Activated CD4-positive, alpha-beta T cell treated with anti-CD3 and anti-CD28 coated beads, Interleukin-2, amount 10 ng/mL, durations not matched to agents 24 days and 14 days (primary cell): ENCODE data around the gene NRDE2. TPM values are rescaled to one million over a fixed set of nuclear protein-coding genes. Genes with fewer than 3 reads are reported as not detected.
"Not testable (repeated sequence)": the region's sequence is repeated elsewhere in the genome, so short reads cannot be mapped to it uniquely, and the experiment has no call there.

Experiments used
- DNase-seq: peaks from one replicate; pipeline ENCODE4 v3.0.0; 2022
- H3K27ac Mint-ChIP-seq: one replicate; pipeline ENCODE4 v1.8.0; 2022; ENCODE audit warnings: mild to moderate bottlenecking, mixed read lengths
- H3K27me3 Mint-ChIP-seq: one replicate; pipeline ENCODE4 v1.8.0; 2022; ENCODE audit warnings: mixed read lengths
- H3K36me3 Mint-ChIP-seq: one replicate; pipeline ENCODE4 v1.8.0; 2022; ENCODE audit warnings: low read depth, mild to moderate bottlenecking, mixed read lengths
- H3K4me1 Mint-ChIP-seq: one replicate; pipeline ENCODE4 v1.8.0; 2021; ENCODE audit warnings: mixed read lengths
- H3K4me3 Mint-ChIP-seq: one replicate; pipeline ENCODE4 v1.8.0; 2022; ENCODE audit warnings: mild to moderate bottlenecking, moderate library complexity, mixed read lengths
- H3K9me3 Mint-ChIP-seq: one replicate; pipeline ENCODE4 v1.8.0; 2021; ENCODE audit warnings: mixed read lengths
- intact Hi-C: fragments of 100-400 bp; cut with micrococcal nuclease; formaldehyde crosslinking; loops from one replicate; pipeline ENCODE4 v1.15.1; 2023
- total RNA-seq: library from RNA; stranded (reverse); gene quantifications from 2 replicates; pipeline ENCODE4 v1.2.3, GENCODE V29; 2022

Gene NRDE2
- total RNA-seq, 1 donor from 2014 or later, result 22.8 TPM

DNA sequence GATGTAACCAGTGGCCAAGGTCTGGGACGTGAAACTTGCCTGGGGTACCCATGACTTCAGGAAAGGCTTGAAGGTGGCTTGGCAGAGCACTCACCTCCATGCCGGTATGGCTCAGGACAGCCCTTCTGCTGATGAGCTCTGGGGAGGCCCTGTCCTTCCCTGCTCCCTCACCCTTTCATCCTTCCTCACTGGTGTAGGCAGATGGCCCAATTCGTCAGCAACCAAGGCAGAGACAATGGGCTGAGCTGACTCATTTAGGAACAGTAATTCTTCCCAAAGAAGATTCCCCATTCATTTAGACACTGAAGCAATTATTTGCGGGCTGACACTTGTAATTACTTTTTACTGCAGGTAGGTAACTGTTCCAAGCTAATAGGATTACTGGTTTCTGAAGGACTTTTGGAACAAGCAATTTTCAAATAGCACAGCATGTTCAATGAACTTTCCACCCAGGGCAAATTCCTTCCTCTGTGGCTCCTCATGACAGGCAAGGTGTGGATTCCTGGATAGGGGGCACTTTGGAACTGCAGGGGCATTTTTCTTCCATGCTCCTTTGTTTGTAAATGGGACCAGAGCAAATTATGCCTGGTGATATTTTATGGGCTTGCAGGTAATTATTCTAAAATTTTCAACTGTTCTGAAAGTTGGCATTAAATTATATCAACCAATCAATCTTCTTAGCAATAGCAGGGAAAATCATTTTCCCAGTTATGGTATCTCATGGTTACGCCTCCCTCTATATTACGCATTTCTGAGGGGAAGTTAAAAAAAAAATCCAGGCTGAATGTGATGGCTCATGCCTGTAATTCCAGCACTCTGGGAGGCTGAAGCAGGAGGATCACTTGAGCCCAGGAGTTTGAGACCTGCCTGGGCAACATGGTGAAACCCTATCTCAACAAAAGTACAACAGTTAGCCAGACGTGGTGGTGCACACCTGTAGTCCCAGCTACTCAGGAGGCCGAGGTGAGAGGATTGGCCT lies 24.1 kb upstream of the NRDE2 start:
- H3K27ac Mint-ChIP-seq, result no peak overlapping the region
- DNase-seq, result no peak
- no peak overlapping the region for H3K4me3 Mint-ChIP-seq
- H3K36me3 Mint-ChIP-seq, result no peaks in the 10 kb centered on the region
- no peaks in the 10 kb centered on the region for H3K9me3 Mint-ChIP-seq
- no peaks in the 10 kb centered on the region for H3K4me1 Mint-ChIP-seq
- H3K27me3 Mint-ChIP-seq, result peaks cover 7% of the 10 kb centered on the region
- intact Hi-C loops, result no loop called here

- intact Hi-C loops, result no loop called here
- no peaks in the 10 kb centered on the region for H3K4me1 Mint-ChIP-seq
These were observed 23.0 kb upstream of the NRDE2 start for GRCh38 chr14:90354551-90355298.

GRCh38 chr14:90349739-90350138 lies 18.0 kb upstream of the NRDE2 start:
- peaks cover 2% of the 10 kb centered on the region for H3K27me3 Mint-ChIP-seq
- H3K36me3 Mint-ChIP-seq, result no peaks in the 10 kb centered on the region
- H3K4me3 Mint-ChIP-seq, result no peak overlapping the region
- no peaks in the 10 kb centered on the region for H3K4me1 Mint-ChIP-seq
- DNase-seq, result no peak
- no peaks in the 10 kb centered on the region for H3K9me3 Mint-ChIP-seq
- intact Hi-C loops, result no loop called here
- no peak overlapping the region for H3K27ac Mint-ChIP-seq

More at GRCh38 chr14:90354551-90355298, 23.0 kb upstream of the NRDE2 start:
- Mint-ChIP-seq H3K9me3 (no peaks in the 10 kb centered on the region), H3K27ac (no peak overlapping the region), H3K4me3 (no peak overlapping the region), H3K27me3 (peaks cover 7% of the 10 kb centered on the region), H3K36me3 (no peaks in the 10 kb centered on the region)
- no peak for DNase-seq

DNA sequence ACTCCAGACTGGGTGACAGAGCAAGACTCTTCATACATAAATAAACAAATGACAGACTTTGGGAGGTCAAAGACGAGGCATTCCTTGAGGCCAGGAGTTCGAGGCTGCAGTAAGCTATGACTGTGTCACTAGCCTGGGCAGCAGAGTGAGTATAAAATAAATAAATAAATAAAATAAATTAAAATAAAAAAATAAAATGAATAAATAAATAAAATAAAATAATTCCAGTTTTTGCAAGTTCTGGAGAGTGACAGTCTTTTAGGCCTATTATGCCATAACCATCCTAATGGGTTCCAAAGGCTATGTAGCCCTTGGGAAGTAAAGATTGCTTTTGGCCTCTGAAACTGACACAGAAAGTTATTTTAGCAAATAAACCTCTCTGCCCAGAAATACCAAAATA lies 16.5 kb upstream of the NRDE2 start:
- H3K9me3 Mint-ChIP-seq, result no peaks in the 10 kb centered on the region
- no peak overlapping the region for H3K27ac Mint-ChIP-seq
- H3K4me3 Mint-ChIP-seq, result no peak overlapping the region
- DNase-seq, result no peak
- intact Hi-C loops, result no loop called here
- H3K36me3 Mint-ChIP-seq, result no peaks in the 10 kb centered on the region
- no peaks in the 10 kb centered on the region for H3K4me1 Mint-ChIP-seq
- peaks cover 2% of the 10 kb centered on the region for H3K27me3 Mint-ChIP-seq

- no peak for DNase-seq
- Mint-ChIP-seq H3K27me3 (peaks cover 3% of the 10 kb centered on the region), H3K4me1 (no peaks in the 10 kb centered on the region), H3K4me3 (no peak overlapping the region), H3K9me3 (no peaks in the 10 kb centered on the region), H3K27ac (no peak overlapping the region), H3K36me3 (no peaks in the 10 kb centered on the region)
- intact Hi-C loops, result no loop called here
These were observed 13.5 kb upstream of the NRDE2 start for GRCh38 chr14:90345239-90345557.

GRCh38 chr14:90344331-90345238 lies 12.8 kb upstream of the NRDE2 start:
- intact Hi-C loops, result no loop called here
- Mint-ChIP-seq H3K4me3 (no peak overlapping the region), H3K36me3 (no peaks in the 10 kb centered on the region), H3K27ac (no peak overlapping the region), H3K4me1 (no peaks in the 10 kb centered on the region), H3K27me3 (peaks cover 5% of the 10 kb centered on the region), H3K9me3 (no peaks in the 10 kb centered on the region)
- no peak for DNase-seq

- intact Hi-C loops, result no loop called here
- DNase-seq, result no peak
- no peaks in the 10 kb centered on the region for H3K4me1 Mint-ChIP-seq
- no peaks in the 10 kb centered on the region for H3K9me3 Mint-ChIP-seq
- no peaks in the 10 kb centered on the region for H3K36me3 Mint-ChIP-seq
- no peak overlapping the region for H3K4me3 Mint-ChIP-seq
- H3K27me3 Mint-ChIP-seq, result peaks cover 16% of the 10 kb centered on the region
- no peak overlapping the region for H3K27ac Mint-ChIP-seq
These were observed 10.6 kb upstream of the NRDE2 start for GRCh38 chr14:90342327-90342726.

- Mint-ChIP-seq H3K9me3 (no peaks in the 10 kb centered on the region), H3K27ac (no peak overlapping the region), H3K4me1 (no peaks in the 10 kb centered on the region), H3K36me3 (no peaks in the 10 kb centered on the region), H3K4me3 (no peak overlapping the region), H3K27me3 (peaks cover 21% of the 10 kb centered on the region)
- no peak for DNase-seq
- intact Hi-C loops, result no loop called here
These were observed 10.0 kb upstream of the NRDE2 start for GRCh38 chr14:90341784-90342183.

- H3K4me1 Mint-ChIP-seq, H3K4me3 Mint-ChIP-seq, H3K9me3 Mint-ChIP-seq, DNase-seq, H3K36me3 Mint-ChIP-seq, intact Hi-C loops, H3K27ac Mint-ChIP-seq: not testable (repeated sequence)
- peaks cover 26% of the 10 kb centered on the region for H3K27me3 Mint-ChIP-seq
These were observed 9.5 kb upstream of the NRDE2 start for GRCh38 chr14:90341232-90341631.

GRCh38 chr14:90336985-90337384 lies 5.2 kb upstream of the NRDE2 start:
- Mint-ChIP-seq H3K27ac (no peak overlapping the region), H3K9me3 (peaks cover 6% of the 10 kb centered on the region), H3K4me1 (peaks cover 3% of the 10 kb centered on the region), H3K36me3 (no peaks in the 10 kb centered on the region), H3K4me3 (no peak overlapping the region), H3K27me3 (peaks cover 44% of the 10 kb centered on the region)
- DNase-seq, result no peak
- intact Hi-C loops, result loop anchor here (10.0 kb wide), 1 partner anchor 488 kb away; no protein-coding TSS in a partner anchor

GRCh38 chr14:90336401-90336800 lies 4.7 kb upstream of the NRDE2 start:
- Mint-ChIP-seq H3K36me3 (peaks cover 2% of the 10 kb centered on the region), H3K9me3 (peaks cover 7% of the 10 kb centered on the region), H3K4me3 (no peak overlapping the region), H3K27ac (no peak overlapping the region), H3K4me1 (peaks cover 6% of the 10 kb centered on the region), H3K27me3 (peaks cover 44% of the 10 kb centered on the region)
- intact Hi-C loops, result loop anchor here (10.0 kb wide), 1 partner anchor 488 kb away; no protein-coding TSS in a partner anchor
- no peak for DNase-seq

DNA sequence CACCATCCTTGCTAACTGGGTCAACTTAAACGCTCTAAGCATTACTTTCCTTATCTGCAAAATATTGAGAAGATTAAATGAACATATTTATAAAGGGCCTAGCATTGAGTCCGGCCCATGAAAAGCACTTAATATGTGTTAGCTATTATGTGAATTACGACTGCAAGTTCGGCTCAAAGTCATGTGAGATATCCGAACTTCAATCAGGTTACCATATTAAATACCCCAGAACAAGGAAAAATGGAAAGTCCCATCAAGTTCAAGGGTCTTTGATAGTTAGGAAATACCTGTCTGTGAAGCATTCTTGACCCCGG lies 487 bp upstream of the NRDE2 start:
- Mint-ChIP-seq H3K27me3 (peaks cover 29% of the 10 kb centered on the region), H3K4me3 (peak overlapping the region; percentile 95), H3K36me3 (peaks cover 3% of the 10 kb centered on the region), H3K4me1 (peaks cover 18% of the 10 kb centered on the region), H3K9me3 (peaks cover 7% of the 10 kb centered on the region), H3K27ac (peak overlapping the region; percentile 93)
- DNase-seq, result no peak
- intact Hi-C loops, result loop anchor here (5.0 to 10.0 kb wide), 2 partner anchors 493 to 1510 kb away; partner anchors contain the start of gene TTC8
